GM19099 (cell line): Measurements from ENCODE around the gene SIRT7.

Experiments used
- POLR2A ChIP-seq: IDR thresholded peaks from 3 replicates; pipeline ENCODE4 v1.6.1; 2011; ENCODE audit warnings: low read depth; ENCODE audit not compliant: insufficient read length; ENCODE audit errors: extremely low read depth

SIRT7 gene

GRCh38 chr17:81878294-81878693, 39.7 kb downstream of the SIRT7 start:
- no peak for TF ChIP-seq POLR2A

GRCh38 chr17:81877569-81877968, 40.4 kb downstream of the SIRT7 start:
- TF ChIP-seq POLR2A: no peak

- peak; percentile 94 for TF ChIP-seq POLR2A
Observed at GRCh38 chr17:81871387-81872230, 46.4 kb downstream of the SIRT7 start.

GRCh38 chr17:81870981-81871386, 47.0 kb downstream of the SIRT7 start, which contains the start of gene ARHGDIA:
ARHGDIA (minus strand) TSS chr17:81871337; CDS start chr17:81869930, 1,407 bp downstream.
- no peak for TF ChIP-seq POLR2A

GRCh38 chr17:81870131-81870980, 47.6 kb downstream of the SIRT7 start:
- TF ChIP-seq POLR2A: no peak

- no peak for TF ChIP-seq POLR2A
Observed at GRCh38 chr17:81869221-81870130, 48.5 kb downstream of the SIRT7 start.

GRCh38 chr17:81868674-81869220, 49.2 kb downstream of the SIRT7 start:
- TF ChIP-seq POLR2A: peak; percentile 5

- peak; percentile 45 for TF ChIP-seq POLR2A
Observed at GRCh38 chr17:81867991-81868673, 49.8 kb downstream of the SIRT7 start.

GRCh38 chr17:81867170-81867990, 50.6 kb downstream of the SIRT7 start:
- no peak for TF ChIP-seq POLR2A

GRCh38 chr17:81866440-81867169, 51.4 kb downstream of the SIRT7 start:
- no peak for TF ChIP-seq POLR2A

GRCh38 chr17:81865733-81866439, 52.1 kb downstream of the SIRT7 start:
- no peak for TF ChIP-seq POLR2A

GRCh38 chr17:81865358-81865732, 52.6 kb downstream of the SIRT7 start:
- TF ChIP-seq POLR2A: peak; percentile 22
